GOT3 (cell line): ENCODE data around the gene PGS1.
A peak's percentile ranks its signal among the peaks of the same experiment; 100 is the strongest.
"Not testable (repeated sequence)": the region's sequence is repeated elsewhere in the genome, so short reads cannot be mapped to it uniquely, and the experiment has no call there.

Source experiments
- DNase-seq: peaks from one replicate; lab custom pipeline; 2025; ENCODE audit warnings: mixed read lengths; lab: John Stamatoyannopoulos, UW

Gene PGS1

GRCh38 chr17:78378225-78379130 lies at the start of gene PGS1:
TSS of gene PGS1 (plus strand) at chr17:78378649. CDS start at chr17:78378666, 17 bp downstream.
- DNase-seq: peak; percentile 33

- peak; percentile 48 for DNase-seq
Measured at GRCh38 chr17:78329263-78330059, 49.0 kb upstream of the PGS1 start.

GRCh38 chr17:78330570-78331224 lies 47.8 kb upstream of the PGS1 start:
- DNase-seq: no peak

GRCh38 chr17:78331355-78331754 lies 47.1 kb upstream of the PGS1 start:
- not testable (repeated sequence) for DNase-seq

- DNase-seq: no peak
Measured at GRCh38 chr17:78332991-78333390, 45.5 kb upstream of the PGS1 start.

GRCh38 chr17:78335209-78335608 lies 43.2 kb upstream of the PGS1 start:
- no peak for DNase-seq

GRCh38 chr17:78337244-78338109 lies 41.0 kb upstream of the PGS1 start:
- DNase-seq: peak; percentile 48

GRCh38 chr17:78338486-78339259 lies 39.8 kb upstream of the PGS1 start:
- DNase-seq: no peak

GRCh38 chr17:78340183-78340955 lies 38.1 kb upstream of the PGS1 start:
- DNase-seq: no peak

GRCh38 chr17:78341559-78342448 lies 36.6 kb upstream of the PGS1 start:
- peak; percentile 46 for DNase-seq

GRCh38 chr17:78342449-78343186 lies 35.8 kb upstream of the PGS1 start:
- peak; percentile 72 for DNase-seq

GRCh38 chr17:78343187-78343542 lies 35.3 kb upstream of the PGS1 start:
- peak; percentile 72 for DNase-seq

- no peak for DNase-seq
Measured at GRCh38 chr17:78343543-78344201, 34.8 kb upstream of the PGS1 start.

GRCh38 chr17:78344666-78345065 lies 33.8 kb upstream of the PGS1 start:
- DNase-seq: no peak

- DNase-seq: no peak
Measured at GRCh38 chr17:78345172-78345571, 33.3 kb upstream of the PGS1 start.

GRCh38 chr17:78345791-78346494 lies 32.5 kb upstream of the PGS1 start:
- no peak for DNase-seq
